HEK293 (cell line): Measurements from ENCODE around the gene LTBP1.

Experiments
- BCL11A ChIP-seq: fragments of 450-650 bp; formaldehyde crosslinking; IDR thresholded peaks from 2 replicates; pipeline ENCODE4 v1.5.1; 2016; ENCODE audit warnings: low read depth, missing biosample characterization, missing genetic modification characterization
- GLIS2 ChIP-seq: fragments of 450-650 bp; formaldehyde crosslinking; IDR thresholded peaks from 2 replicates; pipeline ENCODE4 v1.5.1; 2016; ENCODE audit warnings: missing biosample characterization, missing genetic modification characterization
- MYNN ChIP-seq: fragments of 450-650 bp; formaldehyde crosslinking; IDR thresholded peaks from 2 replicates; pipeline ENCODE4 v1.5.1; 2016; ENCODE audit warnings: missing biosample characterization, missing genetic modification characterization, borderline replicate concordance
- OSR2 ChIP-seq: fragments of 450-650 bp; formaldehyde crosslinking; IDR thresholded peaks from 2 replicates; pipeline ENCODE4 v1.5.1; 2016; ENCODE audit warnings: missing biosample characterization, missing genetic modification characterization
- PRDM2 ChIP-seq: fragments of 450-650 bp; formaldehyde crosslinking; IDR thresholded peaks from 2 replicates; pipeline ENCODE4 v1.5.1; 2016; ENCODE audit warnings: missing biosample characterization, missing genetic modification characterization, borderline replicate concordance
- SP2 ChIP-seq: fragments of 450-650 bp; formaldehyde crosslinking; IDR thresholded peaks from 2 replicates; pipeline ENCODE4 v1.5.1; 2016; ENCODE audit warnings: missing biosample characterization, missing genetic modification characterization
- SP3 ChIP-seq: fragments of 450-650 bp; formaldehyde crosslinking; IDR thresholded peaks from 2 replicates; pipeline ENCODE4 v1.5.1; 2016; ENCODE audit warnings: missing biosample characterization, missing genetic modification characterization
- TRIM28 ChIP-seq: IDR thresholded peaks from 2 replicates; pipeline ENCODE4 v1.6.1; 2011; ENCODE audit warnings: low read length, control low read depth, borderline replicate concordance
- ZBTB1 ChIP-seq: fragments of 450-650 bp; formaldehyde crosslinking; IDR thresholded peaks from 2 replicates; pipeline ENCODE4 v1.5.1; 2016; ENCODE audit warnings: missing biosample characterization, missing genetic modification characterization
- ZBTB17 ChIP-seq: fragments of 450-650 bp; formaldehyde crosslinking; IDR thresholded peaks from 2 replicates; pipeline ENCODE4 v1.5.1; 2016; ENCODE audit warnings: missing biosample characterization, missing genetic modification characterization
- ZBTB48 ChIP-seq: fragments of 450-650 bp; formaldehyde crosslinking; IDR thresholded peaks from 2 replicates; pipeline ENCODE4 v1.5.1; 2016; ENCODE audit warnings: missing biosample characterization, missing genetic modification characterization
- ZBTB8A ChIP-seq: fragments of 450-650 bp; formaldehyde crosslinking; IDR thresholded peaks from 2 replicates; pipeline ENCODE4 v1.5.1; 2016; ENCODE audit warnings: missing biosample characterization, missing genetic modification characterization
- ZEB2 ChIP-seq: fragments of 450-650 bp; formaldehyde crosslinking; IDR thresholded peaks from 2 replicates; pipeline ENCODE4 v1.5.1; 2016; ENCODE audit warnings: missing biosample characterization, missing genetic modification characterization
- ZNF121 ChIP-seq: fragments of 450-650 bp; formaldehyde crosslinking; IDR thresholded peaks from 2 replicates; pipeline ENCODE4 v1.5.1; 2016; ENCODE audit warnings: missing biosample characterization, missing genetic modification characterization
- ZNF398 ChIP-seq: fragments of 450-650 bp; formaldehyde crosslinking; IDR thresholded peaks from 2 replicates; pipeline ENCODE4 v1.5.1; 2017; ENCODE audit warnings: missing biosample characterization, missing genetic modification characterization
- ZNF610 ChIP-seq: fragments of 450-650 bp; formaldehyde crosslinking; IDR thresholded peaks from 2 replicates; pipeline ENCODE4 v1.5.1; 2016; ENCODE audit warnings: missing biosample characterization, missing genetic modification characterization, borderline replicate concordance
- ZNF629 ChIP-seq: fragments of 450-650 bp; formaldehyde crosslinking; IDR thresholded peaks from 2 replicates; pipeline ENCODE4 v1.5.1; 2017; ENCODE audit warnings: missing biosample characterization, missing genetic modification characterization
- ZNF76 ChIP-seq: fragments of 450-650 bp; formaldehyde crosslinking; IDR thresholded peaks from 2 replicates; pipeline ENCODE4; 2016; ENCODE audit warnings: low read depth, missing biosample characterization, missing genetic modification characterization, borderline replicate concordance
- ZNF776 ChIP-seq: fragments of 450-650 bp; formaldehyde crosslinking; IDR thresholded peaks from 2 replicates; pipeline ENCODE4 v1.5.0; 2017; ENCODE audit warnings: missing biosample characterization, missing genetic modification characterization, borderline replicate concordance
- ZNF792 ChIP-seq: fragments of 450-650 bp; formaldehyde crosslinking; IDR thresholded peaks from 2 replicates; pipeline ENCODE4 v1.5.1; 2016; ENCODE audit warnings: missing biosample characterization, missing genetic modification characterization
- ZNF830 ChIP-seq: fragments of 450-650 bp; IDR thresholded peaks from 2 replicates; pipeline ENCODE4 v1.5.0; 2018; ENCODE audit warnings: missing biosample characterization, missing genetic modification characterization, low read depth, mild to moderate bottlenecking, moderate library complexity
- ZSCAN18 ChIP-seq: fragments of 450-650 bp; formaldehyde crosslinking; IDR thresholded peaks from 2 replicates; pipeline ENCODE4 v1.5.1; 2016; ENCODE audit warnings: missing biosample characterization, missing genetic modification characterization
- TF ChIP-seq, protein P1 (sequence below): fragments of 450-650 bp; formaldehyde crosslinking; IDR thresholded peaks from 2 replicates; pipeline ENCODE4 v1.5.1; 2016; ENCODE audit warnings: missing biosample characterization, missing genetic modification characterization
- TF ChIP-seq, protein P2 (sequence below): fragments of 450-650 bp; formaldehyde crosslinking; IDR thresholded peaks from 2 replicates; pipeline ENCODE4 v1.5.1; 2017; ENCODE audit warnings: missing biosample characterization, missing genetic modification characterization
- TF ChIP-seq, protein P3 (sequence below): fragments of 450-650 bp; formaldehyde crosslinking; optimal IDR thresholded peaks from 2 replicates; pipeline ENCODE3; 2016; ENCODE audit warnings: missing biosample characterization, mild to moderate bottlenecking, missing genetic modification characterization

LTBP1 gene

DNA sequence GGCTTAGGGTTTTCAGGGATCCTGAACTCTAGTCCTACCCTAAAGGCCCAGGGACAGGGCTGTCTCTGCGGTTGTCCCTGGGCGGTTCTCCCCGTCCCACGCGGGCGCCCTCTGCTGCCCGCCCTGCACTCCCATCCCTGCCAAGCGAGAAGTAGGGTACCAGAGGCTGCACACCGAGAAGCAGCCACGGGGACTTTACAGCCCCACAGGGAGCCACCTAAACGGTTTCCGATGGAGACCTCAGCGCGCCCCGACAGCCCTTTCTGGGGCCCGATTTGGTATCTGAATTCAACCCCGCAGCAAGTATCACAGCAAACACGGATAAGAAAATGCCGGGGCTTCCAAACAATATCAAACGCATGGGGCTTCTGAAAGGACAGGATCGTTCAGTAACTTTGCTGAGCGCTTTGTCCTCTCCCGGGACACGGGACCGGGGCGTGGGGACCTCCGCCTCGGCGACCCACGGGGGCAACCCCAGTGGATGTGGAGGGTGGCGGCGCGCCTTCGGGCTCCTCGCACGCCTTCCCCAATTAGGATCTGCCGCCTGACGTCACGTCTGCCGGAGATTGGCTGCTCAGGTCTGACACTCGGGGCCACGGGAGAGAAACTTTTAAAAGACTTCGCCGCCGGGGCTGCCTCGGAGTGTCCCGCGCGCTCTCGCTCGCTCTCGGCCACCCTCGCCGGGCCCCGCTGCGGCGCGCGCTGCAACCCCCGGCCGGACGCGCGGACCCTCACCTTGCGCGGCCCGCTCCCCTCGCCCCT lies at the start of gene LTBP1 (continued):
- no peak for TF ChIP-seq ZSCAN18 (tag by site-specific recombination)
- TF ChIP-seq SP2 (tag by site-specific recombination): peak; percentile 19; the same call in 1 of the 2 replicates
- TF ChIP-seq ZNF76: no peak
- TF ChIP-seq MYNN (tag by site-specific recombination): no peak
- TF ChIP-seq, protein P1, sequence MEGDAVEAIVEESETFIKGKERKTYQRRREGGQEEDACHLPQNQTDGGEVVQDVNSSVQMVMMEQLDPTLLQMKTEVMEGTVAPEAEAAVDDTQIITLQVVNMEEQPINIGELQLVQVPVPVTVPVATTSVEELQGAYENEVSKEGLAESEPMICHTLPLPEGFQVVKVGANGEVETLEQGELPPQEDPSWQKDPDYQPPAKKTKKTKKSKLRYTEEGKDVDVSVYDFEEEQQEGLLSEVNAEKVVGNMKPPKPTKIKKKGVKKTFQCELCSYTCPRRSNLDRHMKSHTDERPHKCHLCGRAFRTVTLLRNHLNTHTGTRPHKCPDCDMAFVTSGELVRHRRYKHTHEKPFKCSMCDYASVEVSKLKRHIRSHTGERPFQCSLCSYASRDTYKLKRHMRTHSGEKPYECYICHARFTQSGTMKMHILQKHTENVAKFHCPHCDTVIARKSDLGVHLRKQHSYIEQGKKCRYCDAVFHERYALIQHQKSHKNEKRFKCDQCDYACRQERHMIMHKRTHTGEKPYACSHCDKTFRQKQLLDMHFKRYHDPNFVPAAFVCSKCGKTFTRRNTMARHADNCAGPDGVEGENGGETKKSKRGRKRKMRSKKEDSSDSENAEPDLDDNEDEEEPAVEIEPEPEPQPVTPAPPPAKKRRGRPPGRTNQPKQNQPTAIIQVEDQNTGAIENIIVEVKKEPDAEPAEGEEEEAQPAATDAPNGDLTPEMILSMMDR (tag by site-specific recombination): peak; percentile 92
- no peak for TF ChIP-seq BCL11A (tag by site-specific recombination)
- TF ChIP-seq, protein P2, sequence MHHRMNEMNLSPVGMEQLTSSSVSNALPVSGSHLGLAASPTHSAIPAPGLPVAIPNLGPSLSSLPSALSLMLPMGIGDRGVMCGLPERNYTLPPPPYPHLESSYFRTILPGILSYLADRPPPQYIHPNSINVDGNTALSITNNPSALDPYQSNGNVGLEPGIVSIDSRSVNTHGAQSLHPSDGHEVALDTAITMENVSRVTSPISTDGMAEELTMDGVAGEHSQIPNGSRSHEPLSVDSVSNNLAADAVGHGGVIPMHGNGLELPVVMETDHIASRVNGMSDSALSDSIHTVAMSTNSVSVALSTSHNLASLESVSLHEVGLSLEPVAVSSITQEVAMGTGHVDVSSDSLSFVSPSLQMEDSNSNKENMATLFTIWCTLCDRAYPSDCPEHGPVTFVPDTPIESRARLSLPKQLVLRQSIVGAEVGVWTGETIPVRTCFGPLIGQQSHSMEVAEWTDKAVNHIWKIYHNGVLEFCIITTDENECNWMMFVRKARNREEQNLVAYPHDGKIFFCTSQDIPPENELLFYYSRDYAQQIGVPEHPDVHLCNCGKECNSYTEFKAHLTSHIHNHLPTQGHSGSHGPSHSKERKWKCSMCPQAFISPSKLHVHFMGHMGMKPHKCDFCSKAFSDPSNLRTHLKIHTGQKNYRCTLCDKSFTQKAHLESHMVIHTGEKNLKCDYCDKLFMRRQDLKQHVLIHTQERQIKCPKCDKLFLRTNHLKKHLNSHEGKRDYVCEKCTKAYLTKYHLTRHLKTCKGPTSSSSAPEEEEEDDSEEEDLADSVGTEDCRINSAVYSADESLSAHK: peak; percentile 7; the same call in 1 of the 2 replicates
- no peak for TF ChIP-seq ZNF610 (tag by site-specific recombination)
- no peak for TF ChIP-seq ZBTB1 (tag by site-specific recombination)
- TF ChIP-seq ZNF629 (tag by site-specific recombination): peak; percentile 73
- peak; percentile 94 for TF ChIP-seq ZBTB17
- no peak for TF ChIP-seq ZNF121 (tag by site-specific recombination)
- no peak for TF ChIP-seq ZNF398 (tag by site-specific recombination)
- no peak for TF ChIP-seq OSR2 (tag by site-specific recombination)
- no peak for TF ChIP-seq PRDM2 (tag by site-specific recombination)
- TF ChIP-seq, protein P3, sequence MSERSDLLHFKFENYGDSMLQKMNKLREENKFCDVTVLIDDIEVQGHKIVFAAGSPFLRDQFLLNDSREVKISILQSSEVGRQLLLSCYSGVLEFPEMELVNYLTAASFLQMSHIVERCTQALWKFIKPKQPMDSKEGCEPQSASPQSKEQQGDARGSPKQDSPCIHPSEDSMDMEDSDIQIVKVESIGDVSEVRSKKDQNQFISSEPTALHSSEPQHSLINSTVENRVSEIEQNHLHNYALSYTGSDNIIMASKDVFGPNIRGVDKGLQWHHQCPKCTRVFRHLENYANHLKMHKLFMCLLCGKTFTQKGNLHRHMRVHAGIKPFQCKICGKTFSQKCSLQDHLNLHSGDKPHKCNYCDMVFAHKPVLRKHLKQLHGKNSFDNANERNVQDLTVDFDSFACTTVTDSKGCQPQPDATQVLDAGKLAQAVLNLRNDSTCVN (tag by site-specific recombination): peak; percentile 72
- no peak for TF ChIP-seq ZNF830
- TF ChIP-seq SP3 (tag by site-specific recombination): peak; percentile 32; the same call in 1 of the 2 replicates
- TF ChIP-seq ZBTB48 (tag by site-specific recombination): peak; percentile 98
- no peak for TF ChIP-seq TRIM28
- peak; percentile 86 for TF ChIP-seq GLIS2
- no peak for TF ChIP-seq ZNF792 (tag by site-specific recombination)
- TF ChIP-seq ZEB2: peak; percentile 82; the same call in 1 of the 2 replicates
- peak; percentile 85 for TF ChIP-seq ZBTB8A
- no peak for TF ChIP-seq ZNF776 (tag by site-specific recombination)
